Left hindlimb (tissue), 1 donor: Measurements from ENCODE around the gene PCSK2.

ENCODE experiments used
- DNase-seq: peaks from one replicate; pipeline ENCODE4 v3.0.0-alpha.2; 2018

The PCSK2 gene

GRCh38 chr20:17488916-17489600, 262.2 kb downstream of the PCSK2 start:
- DNase-seq, result no peak

DNA sequence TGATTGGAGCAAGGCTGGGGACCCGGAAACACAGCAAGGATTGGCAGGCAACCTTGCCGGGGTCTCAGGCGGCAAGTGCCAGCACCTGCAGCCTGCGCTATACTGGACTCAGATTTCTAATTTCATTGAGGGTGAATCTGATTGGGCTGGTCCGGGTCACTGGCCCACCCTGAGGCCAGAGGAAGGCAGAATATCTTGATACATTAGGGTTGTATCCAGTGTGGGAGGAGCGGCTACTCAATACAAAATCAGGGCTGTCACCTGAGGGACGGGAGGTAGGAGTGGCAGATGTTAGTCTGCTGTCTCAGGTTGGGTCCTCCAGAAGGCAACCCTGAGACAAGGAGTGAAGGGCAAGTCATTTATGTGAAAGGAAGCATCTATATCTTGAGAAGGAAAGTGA, 263.7 kb downstream of the PCSK2 start:
- no peak for DNase-seq

GRCh38 chr20:17491041-17491440, 264.2 kb downstream of the PCSK2 start:
- peak; percentile 4 for DNase-seq

DNA sequence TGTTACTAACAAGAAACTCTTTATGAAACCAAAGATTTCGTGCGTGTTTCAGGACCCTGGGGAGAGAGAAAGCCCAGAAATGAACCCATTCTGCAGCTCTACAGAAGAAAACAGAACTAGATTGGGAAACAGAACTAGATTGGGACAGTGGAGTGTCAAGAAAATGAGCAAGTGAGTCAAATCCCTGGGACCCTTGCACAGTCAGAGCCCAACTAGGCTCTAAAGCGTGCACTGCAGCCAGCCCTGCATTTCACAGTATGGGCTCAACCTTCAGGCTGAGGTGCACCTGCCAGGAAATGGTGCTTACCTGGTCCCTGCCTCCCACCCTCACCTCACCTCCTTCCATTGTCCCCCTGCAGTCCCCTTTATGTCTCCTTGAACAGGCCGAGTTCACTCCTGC, 264.6 kb downstream of the PCSK2 start:
- peak; percentile 16 for DNase-seq

DNA sequence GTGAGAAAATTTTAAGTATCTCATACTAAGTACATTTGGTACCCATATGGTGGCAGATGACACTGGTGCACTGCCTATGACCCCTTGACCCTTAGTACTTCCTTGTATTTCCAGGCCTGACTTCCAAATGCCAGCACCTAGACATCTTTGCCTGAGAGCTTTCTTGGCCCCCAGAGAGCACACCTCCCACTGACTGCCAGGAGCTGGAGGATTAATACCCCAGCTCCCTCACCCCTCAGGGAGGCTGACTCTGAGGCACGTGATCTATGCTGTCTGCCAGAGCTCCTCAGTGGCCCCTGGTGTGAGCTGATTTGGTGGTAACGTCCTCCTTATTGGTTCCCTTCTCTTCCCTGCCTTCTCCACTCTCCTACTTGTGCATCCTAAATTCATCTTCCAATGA, 266.3 kb downstream of the PCSK2 start:
- DNase-seq, result no peak

GRCh38 chr20:17494201-17494600, 267.4 kb downstream of the PCSK2 start:
- peak; percentile 10 for DNase-seq

DNA sequence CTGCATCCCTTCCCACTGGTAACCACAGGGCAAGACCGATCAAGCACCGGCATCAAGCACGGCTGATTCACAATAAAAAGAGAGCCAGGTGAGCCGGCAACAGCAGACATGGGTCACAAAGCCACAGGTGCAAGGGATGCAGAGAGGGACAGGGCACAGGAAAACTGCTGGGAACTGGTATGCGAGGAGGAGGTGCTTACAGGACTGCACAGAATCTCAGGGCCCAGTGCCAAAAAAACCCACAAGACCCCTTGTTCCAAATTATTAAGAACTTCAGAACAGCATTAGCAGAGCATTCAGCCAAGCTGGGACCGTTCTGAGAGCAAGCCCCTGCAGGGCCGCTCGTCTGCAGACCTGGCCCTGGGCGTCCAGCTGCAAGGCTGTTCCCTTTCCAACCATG, 269.0 kb downstream of the PCSK2 start:
- DNase-seq, result peak; percentile 13

DNA sequence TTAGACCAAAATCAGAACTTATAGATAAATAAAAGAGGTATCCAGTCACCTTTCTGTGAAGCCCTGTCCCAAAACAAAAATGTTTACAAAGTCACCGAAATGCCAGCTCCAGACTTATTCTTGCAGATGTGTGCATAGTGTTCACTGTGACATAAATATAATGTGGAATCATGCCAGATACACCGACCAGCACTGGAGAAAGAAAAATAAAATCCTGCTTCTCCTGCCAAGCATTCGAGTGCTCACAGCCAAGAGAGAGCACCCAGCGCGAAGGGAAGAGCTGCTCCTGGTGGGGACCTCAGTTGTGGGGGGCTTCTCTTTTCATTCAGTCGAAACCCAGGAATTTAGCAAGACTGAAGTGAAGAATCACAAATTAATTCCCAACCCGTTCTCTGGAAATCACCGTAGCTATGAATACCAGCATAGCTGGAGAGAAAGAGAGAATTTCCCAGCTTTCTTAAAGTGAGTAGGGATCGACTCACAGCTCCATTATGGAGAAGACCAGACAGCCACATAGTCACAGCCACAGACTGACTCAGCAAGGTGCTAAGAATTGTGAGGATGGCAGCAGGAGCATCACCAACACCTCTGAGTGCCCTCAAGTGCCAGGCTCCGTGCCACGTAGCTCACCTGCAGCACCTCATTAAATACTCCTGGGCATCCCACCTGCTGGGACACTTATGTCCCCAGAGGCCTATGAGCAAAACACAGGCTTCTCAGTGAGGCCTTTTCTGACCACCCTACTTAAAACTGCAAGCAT, 271.2 kb downstream of the PCSK2 start:
- DNase-seq, result no peak

DNA sequence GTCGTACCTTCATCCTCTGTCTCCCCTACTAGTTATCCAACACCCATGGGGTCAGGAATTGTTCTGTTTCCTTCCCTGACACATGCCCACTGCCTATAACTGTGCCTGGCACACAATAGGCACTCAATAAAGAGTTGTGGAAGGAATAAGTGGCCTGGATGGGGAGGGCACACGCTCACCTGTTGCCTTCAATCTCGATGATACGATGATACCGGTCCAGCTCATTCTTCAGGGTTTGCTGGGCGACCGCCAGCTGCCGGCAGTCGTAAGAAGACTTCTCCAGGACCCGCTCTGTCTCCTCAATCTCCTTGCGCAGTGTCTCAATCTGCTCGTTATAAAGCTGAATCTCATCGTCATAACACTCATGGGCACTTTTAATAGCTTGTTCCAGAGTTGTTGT, 271.8 kb downstream of the PCSK2 start:
- DNase-seq, result no peak

- no peak for DNase-seq
Observed at GRCh38 chr20:17499041-17499440, 272.2 kb downstream of the PCSK2 start.

- no peak for DNase-seq
Observed at GRCh38 chr20:17500271-17500670, 273.4 kb downstream of the PCSK2 start.

DNA sequence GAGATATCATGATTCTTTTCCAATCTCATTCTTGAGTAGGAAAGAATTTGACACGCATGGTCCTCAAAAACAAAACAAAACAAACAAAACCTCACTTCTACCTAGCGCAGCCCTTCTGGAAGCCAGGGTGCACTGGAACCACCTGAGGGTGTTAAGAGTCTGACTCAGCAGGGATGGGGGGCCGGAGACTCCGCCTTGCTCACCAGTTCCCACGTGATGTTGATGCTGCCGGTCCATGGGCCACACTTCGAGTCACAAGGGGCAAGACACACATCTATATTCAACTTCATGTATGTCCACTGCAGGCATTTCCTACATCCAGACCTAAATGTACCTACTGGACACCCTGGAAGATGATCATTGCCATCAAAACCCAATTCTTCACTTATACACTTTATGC, 274.0 kb downstream of the PCSK2 start:
- no peak for DNase-seq

- DNase-seq, result no peak
Observed at GRCh38 chr20:17501701-17502100, 274.9 kb downstream of the PCSK2 start.

GRCh38 chr20:17502105-17502504, 275.3 kb downstream of the PCSK2 start:
- no peak for DNase-seq

DNA sequence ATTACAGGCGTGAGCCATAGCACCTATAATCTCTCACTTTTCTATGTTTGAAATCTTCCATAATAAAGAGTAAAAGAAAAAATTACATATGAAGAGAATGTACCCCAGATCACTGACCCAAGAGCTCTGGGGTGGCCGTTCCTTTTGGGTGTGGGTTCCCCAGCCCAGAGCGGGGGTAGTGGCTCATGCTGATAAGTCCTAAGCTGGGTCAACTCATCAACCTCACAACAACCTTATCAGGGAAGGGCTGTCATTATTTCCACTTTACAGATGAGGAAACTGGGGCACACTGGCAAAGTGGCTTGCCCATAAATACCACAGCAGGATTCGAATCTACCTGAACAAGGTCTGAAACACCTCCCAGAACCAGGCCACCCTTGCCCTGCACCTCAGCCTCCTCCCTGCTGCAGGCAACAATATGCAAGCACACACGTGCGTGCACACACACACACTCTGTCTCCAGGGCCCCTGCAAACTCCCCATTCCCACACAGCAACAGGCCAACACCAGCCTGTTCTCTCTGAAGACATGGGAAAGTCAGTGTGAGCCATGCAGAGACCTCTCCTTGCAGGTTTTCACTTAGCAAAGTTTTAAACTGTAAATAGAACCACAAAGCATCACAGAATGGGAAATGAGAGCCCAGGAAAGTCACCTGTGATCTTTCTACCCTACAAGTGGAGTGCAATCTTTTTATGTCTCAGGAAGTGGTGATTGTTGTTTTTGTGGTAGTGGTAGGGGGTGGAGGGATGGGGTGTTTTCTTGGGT, 276.6 kb downstream of the PCSK2 start:
- no peak for DNase-seq

DNA sequence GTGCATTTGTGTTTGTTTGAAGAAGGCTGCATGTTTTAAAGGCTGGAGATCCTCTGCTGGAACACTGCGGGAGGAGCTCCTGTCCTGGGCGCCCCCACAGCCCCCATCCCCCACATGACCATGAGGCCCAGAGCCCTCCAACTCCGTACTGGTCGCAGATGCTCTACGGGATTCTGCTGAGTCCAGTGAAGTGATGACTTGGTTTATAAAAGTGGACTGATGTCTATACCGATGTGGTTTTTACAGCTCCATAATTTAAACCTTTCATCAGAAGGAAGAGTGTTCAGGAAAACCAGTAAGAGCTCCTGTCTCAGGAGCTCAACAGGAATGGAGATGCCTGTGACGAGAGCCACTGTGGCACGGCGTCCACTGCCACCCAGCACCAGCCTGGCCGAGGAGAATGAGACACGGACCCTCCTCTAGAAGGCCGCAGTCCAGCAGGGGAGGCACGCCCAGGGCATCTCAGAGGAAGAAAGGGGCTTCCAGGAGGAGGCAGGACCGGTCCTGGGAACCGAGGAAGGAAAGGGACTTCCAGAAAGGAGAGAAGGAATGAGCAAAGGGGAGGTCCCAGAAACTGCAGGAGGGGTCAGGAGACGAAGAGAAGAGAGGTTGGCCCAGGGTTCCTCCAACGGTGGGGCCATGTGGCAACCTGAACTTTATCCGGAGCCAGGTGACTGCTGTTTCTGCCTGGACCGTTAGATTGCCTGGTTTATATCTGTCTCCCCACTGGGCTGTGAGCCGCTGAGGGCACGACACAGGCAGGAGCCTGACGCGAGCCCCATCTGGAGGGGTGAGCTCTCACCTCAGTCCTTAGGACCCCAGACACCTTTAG, 277.4 kb downstream of the PCSK2 start:
- DNase-seq, result no peak

GRCh38 chr20:17504898-17505635, 278.2 kb downstream of the PCSK2 start:
- DNase-seq, result peak; percentile 77

DNA sequence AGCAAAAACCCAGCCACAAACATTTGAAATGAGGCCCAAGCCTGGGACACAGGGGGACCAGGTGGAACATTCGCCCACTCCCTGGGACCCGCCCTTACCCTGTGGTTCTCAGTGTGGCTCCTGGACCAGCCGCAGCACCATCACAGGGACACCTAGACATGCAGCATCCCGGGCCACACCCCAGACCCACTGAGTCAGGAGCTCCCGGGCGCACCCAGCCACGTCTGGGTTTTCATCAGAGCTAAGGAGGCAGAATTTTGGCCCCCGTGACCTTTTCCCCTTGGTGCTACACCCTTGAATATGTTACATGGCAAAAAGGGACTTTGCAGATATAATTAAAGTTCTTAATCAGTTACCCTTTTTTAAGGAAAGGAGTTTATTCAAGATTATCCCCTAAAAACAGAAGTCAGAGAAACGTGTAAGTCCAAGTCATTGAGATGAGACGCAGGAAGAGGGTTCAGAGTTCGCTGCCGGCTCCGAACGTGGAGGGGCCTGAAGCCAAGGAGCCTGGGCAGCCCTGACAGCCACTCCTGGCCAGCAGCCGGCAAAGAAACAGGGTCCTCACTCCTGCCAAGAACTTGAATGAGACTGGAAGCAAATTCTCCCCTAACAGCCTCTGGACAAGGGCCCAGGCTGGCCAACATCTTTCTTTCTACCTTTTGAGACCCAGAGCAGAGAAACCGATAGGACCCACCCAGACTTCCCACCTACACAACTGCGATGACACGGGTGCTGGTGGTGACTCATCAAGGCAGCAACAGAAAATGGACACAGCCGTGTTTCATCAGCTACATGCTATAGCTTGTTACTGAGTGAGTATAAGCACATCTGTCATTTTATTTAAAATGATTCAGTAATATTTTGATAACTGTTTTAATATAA, 279.0 kb downstream of the PCSK2 start:
- DNase-seq, result no peak

DNA sequence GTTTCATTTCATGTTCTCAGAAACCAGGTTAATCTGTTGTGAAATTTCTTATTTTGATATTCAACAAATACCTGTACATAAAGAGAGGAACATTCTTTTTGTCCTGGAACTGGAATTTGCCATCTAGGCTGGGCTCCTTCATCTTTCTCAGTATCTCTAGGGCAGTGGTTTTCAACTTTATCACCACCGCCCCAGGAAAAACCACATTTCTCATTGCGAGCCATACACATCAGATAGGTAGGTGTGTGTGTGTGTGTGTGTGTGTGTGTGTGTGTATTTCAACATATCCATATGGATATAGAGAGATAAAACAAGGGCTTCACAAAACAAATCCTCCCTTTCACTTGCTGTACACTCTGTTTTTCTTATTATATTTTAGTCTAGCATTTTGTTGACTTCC, 280.2 kb downstream of the PCSK2 start:
- DNase-seq, result no peak

DNA sequence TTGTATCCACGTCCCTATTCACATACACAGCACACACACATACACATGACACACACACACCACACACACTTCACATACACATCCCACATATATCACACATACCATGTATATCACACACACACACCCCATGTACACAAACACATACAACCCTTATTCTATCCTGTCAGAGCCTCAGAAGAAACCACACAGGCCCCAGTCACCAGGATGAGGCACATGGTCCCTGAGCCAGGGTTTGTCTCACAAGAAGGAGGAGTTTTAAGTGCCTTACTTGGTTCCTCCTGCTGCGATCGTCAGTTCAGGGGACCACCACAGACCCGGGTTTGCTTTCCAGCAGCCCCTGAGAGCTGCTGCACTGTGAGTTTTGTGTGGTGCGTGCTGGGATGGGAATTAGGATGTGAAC, 280.7 kb downstream of the PCSK2 start:
- no peak for DNase-seq

- no peak for DNase-seq
Observed at GRCh38 chr20:17508756-17509155, 281.9 kb downstream of the PCSK2 start.
